BJ (cell line): ENCODE results near the gene GOPC. TPM values are rescaled to one million over a fixed set of nuclear protein-coding genes. Genes with fewer than 3 reads are reported as not detected.

Source experiments
- CTCF ChIA-PET: fragments of 350-600 bp; formaldehyde crosslinking; extraction: SDS; loops from one replicate; lab custom pipeline; 2021; ENCODE audit warnings: antibody characterized with exemption, inconsistent platforms; lab: Yijun Ruan, JAX
- POLR2A ChIA-PET: fragments of 300-600 bp; sonication (Branson Sonifier 250); formaldehyde crosslinking; extraction: SDS; loops from one replicate; lab custom pipeline; 2021; ENCODE audit warnings: antibody characterized with exemption; lab: Charles Lee
- DNase-seq: peaks from one replicate; pipeline ENCODE4 v3.0.0-alpha.2; 2011; ENCODE audit warnings: low read depth
- H3K27me3 ChIP-seq: 2 replicates; pipeline ENCODE4 v1.6.0; 2011; ENCODE audit warnings: low read length; ENCODE audit not compliant: control insufficient read depth, insufficient read depth
- H3K36me3 ChIP-seq: 2 replicates; pipeline ENCODE4 v1.5.1; 2011; ENCODE audit warnings: low read length; ENCODE audit not compliant: control insufficient read depth, insufficient read depth
- H3K4me3 ChIP-seq: 2 replicates; pipeline ENCODE4 v1.5.1; 2011; ENCODE audit warnings: low read depth, mild to moderate bottlenecking, control low read depth, low read length
- polyA plus RNA-seq: library from polyadenylated mRNA; depleted of rRNA; stranded (reverse); fragments of >200 nt; gene quantifications from 2 replicates; pipeline ENCODE4 v1.2.3, GENCODE V29; 2011
- TF ChIP-seq, protein P1 (sequence below): IDR thresholded peaks from 2 replicates; pipeline ENCODE4 v1.5.1; 2011; ENCODE audit warnings: low read depth, mild to moderate bottlenecking, control low read depth, inconsistent platforms, low read length, moderate library complexity; ENCODE audit not compliant: insufficient read depth

Gene GOPC
- polyA plus RNA-seq, 1 experiment, result 26.9 TPM

DNA sequence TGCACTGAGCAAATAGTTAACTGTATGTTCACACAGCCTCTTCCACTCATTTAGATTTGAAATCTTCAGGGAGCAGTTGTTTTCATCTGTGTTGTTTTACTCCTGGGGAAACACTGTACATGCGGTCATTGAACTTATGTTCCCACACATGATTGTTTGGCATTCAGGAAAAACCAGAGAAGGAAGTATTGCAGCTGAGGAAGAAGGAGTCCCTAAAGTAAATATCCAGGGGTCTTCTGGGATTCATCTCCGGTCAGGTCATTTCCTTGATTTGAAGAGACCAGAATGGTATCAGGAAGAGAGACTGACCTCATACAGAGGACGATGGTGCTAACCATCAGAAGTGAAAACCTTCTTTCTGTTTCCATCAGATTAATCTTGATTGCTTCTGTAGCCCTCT, 67.3 kb downstream of the GOPC start:
- Histone ChIP-seq H3K27me3 (no peaks in the 10 kb centered on the region), H3K4me3 (no peak overlapping the region), H3K36me3 (peaks cover 8% of the 10 kb centered on the region)
- TF ChIP-seq, protein P1, sequence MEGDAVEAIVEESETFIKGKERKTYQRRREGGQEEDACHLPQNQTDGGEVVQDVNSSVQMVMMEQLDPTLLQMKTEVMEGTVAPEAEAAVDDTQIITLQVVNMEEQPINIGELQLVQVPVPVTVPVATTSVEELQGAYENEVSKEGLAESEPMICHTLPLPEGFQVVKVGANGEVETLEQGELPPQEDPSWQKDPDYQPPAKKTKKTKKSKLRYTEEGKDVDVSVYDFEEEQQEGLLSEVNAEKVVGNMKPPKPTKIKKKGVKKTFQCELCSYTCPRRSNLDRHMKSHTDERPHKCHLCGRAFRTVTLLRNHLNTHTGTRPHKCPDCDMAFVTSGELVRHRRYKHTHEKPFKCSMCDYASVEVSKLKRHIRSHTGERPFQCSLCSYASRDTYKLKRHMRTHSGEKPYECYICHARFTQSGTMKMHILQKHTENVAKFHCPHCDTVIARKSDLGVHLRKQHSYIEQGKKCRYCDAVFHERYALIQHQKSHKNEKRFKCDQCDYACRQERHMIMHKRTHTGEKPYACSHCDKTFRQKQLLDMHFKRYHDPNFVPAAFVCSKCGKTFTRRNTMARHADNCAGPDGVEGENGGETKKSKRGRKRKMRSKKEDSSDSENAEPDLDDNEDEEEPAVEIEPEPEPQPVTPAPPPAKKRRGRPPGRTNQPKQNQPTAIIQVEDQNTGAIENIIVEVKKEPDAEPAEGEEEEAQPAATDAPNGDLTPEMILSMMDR, result no peak
- CTCF ChIA-PET, result no interaction called here
- POLR2A ChIA-PET, result interaction anchor here (0.7 kb wide), 1 partner anchor 14 kb away, joined by 3 read pairs; no protein-coding TSS in a partner anchor
- no peak for DNase-seq

- ChIA-PET CTCF (no interaction called here), POLR2A (no interaction called here)
- H3K27me3 ChIP-seq, result no peaks in the 10 kb centered on the region
- TF ChIP-seq, protein P1, result no peak
- H3K36me3 ChIP-seq, result peaks cover 8% of the 10 kb centered on the region
- no peak for DNase-seq
- H3K4me3 ChIP-seq, result no peak overlapping the region
Observed at GRCh38 chr6:117533775-117534174, 68.5 kb downstream of the GOPC start.

DNA sequence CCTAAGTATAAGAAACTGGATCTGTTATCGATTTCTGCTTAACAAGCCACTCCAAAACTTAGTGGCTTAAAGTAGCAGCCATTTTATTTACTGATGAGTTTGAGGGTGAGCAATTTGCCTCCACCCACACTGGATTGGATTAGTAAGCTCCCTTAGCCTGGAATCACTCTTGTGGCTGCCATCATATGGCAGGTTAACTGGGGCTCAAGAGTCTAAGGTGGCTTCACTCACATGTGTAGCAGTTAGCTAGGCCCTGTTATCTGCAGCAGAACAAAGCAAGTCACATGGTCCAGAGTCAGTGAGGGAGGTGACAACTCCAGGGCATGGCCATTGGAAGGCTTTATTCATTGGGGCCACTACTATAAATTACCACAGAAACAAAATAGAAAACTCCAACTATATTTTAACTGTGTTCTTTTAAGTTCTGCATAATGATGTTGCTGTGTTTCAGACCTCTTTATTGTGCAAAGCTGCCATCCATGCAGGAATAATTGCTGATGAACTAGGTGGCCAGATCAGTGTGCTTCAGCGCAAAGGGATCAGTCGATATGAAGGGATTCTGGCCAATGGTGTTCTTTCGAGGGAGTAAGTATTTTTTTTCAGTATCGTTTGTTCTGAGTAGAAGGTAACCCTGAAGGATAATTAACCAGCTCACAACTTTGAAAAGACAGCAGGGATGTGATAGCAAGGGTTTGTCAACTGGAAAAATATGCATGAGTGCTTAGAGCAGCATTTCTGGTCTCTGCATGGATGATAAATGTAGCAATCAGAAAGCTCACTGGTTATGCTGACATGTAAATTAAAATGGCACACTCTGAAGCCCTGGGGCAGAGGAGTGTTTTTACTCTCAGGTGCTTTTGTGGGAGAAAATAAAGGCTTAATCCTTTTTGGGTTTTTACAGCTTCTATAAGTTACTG, 70.2 kb downstream of the GOPC start:
- no peak overlapping the region for H3K4me3 ChIP-seq
- TF ChIP-seq, protein P1, result no peak
- no peaks in the 10 kb centered on the region for H3K27me3 ChIP-seq
- ChIA-PET POLR2A (interaction anchor here (0.6 kb wide), 1 partner anchor 10 kb away, joined by 9 read pairs; no protein-coding TSS in a partner anchor), CTCF (interaction anchor here (1.1 to 1.5 kb wide), 2 partner anchors 15 to 46 kb away, joined by 3 to 5 read pairs; no protein-coding TSS in a partner anchor)
- peaks cover 6% of the 10 kb centered on the region for H3K36me3 ChIP-seq
- no peak for DNase-seq

GRCh38 chr6:117531346-117531745, 71.0 kb downstream of the GOPC start:
- DNase-seq, result no peak
- TF ChIP-seq, protein P1, result no peak
- no peak overlapping the region for H3K4me3 ChIP-seq
- H3K27me3 ChIP-seq, result no peaks in the 10 kb centered on the region
- CTCF ChIA-PET, result interaction anchor here (0.8 to 1.5 kb wide), 4 partner anchors 16 to 82 kb away, joined by 3 to 5 read pairs (median 3); no protein-coding TSS in a partner anchor
- POLR2A ChIA-PET, result no interaction called here
- H3K36me3 ChIP-seq, result peaks cover 7% of the 10 kb centered on the region
